Loucy (cell line): Measurements from ENCODE around the gene JPT2.

Experiments used
- EZH2phosphoT487 ChIP-seq: fragments of 200-600 bp; IDR thresholded peaks from 2 replicates; pipeline ENCODE4 v1.6.1; 2018; ENCODE audit warnings: antibody characterized with exemption, mild to moderate bottlenecking, moderate library complexity, borderline replicate concordance
- TF ChIP-seq, protein P1 (sequence below): fragments of 200-600 bp; sonication (generic); conservative IDR thresholded peaks from 2 replicates; pipeline ENCODE4 v1.5.1; 2014; ENCODE audit warnings: mild to moderate bottlenecking, antibody characterized with exemption, low read length

DNA sequence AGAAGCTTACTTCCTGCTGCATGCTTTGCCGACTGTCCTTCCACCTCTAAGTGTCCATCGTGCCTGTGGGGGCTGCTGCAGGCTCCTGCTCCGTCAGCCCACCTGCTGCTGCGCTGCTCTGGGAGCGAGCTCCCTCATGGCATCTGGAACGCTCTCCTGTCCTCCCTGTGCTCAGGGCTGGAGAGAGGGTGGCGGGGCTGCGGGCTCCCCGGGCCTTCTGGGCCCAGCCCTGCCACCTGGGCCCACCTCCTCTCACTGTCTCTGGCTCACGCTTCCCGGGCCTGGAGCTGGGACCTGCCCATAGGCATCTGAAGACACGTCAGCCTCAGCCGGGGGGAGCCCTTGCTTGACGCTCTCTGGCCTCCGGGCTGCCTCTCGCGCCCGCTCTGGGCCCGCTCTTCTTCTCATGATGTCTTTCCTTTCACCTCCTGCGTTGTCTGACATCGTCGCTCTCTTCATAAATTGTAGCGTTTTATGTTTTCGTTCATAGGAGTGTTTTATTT, 66.3 kb downstream of the JPT2 start:
- TF ChIP-seq, protein P1, sequence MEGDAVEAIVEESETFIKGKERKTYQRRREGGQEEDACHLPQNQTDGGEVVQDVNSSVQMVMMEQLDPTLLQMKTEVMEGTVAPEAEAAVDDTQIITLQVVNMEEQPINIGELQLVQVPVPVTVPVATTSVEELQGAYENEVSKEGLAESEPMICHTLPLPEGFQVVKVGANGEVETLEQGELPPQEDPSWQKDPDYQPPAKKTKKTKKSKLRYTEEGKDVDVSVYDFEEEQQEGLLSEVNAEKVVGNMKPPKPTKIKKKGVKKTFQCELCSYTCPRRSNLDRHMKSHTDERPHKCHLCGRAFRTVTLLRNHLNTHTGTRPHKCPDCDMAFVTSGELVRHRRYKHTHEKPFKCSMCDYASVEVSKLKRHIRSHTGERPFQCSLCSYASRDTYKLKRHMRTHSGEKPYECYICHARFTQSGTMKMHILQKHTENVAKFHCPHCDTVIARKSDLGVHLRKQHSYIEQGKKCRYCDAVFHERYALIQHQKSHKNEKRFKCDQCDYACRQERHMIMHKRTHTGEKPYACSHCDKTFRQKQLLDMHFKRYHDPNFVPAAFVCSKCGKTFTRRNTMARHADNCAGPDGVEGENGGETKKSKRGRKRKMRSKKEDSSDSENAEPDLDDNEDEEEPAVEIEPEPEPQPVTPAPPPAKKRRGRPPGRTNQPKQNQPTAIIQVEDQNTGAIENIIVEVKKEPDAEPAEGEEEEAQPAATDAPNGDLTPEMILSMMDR, result no peak
- TF ChIP-seq EZH2phosphoT487, result no peak
